Right atrium auricular region (tissue), 2 donors: ENCODE data around the gene NT5M. TPM values are rescaled to one million over a fixed set of nuclear protein-coding genes. Genes with fewer than 3 reads are reported as not detected.

Source experiments
- DNase-seq: peaks from one replicate; pipeline ENCODE4 v3.0.0-alpha.2; 2019; ENCODE audit warnings: low spot score
- H3K27ac ChIP-seq, 2 donors: fragments of 200-600 bp; sonication (generic); 1 replicate in 1 of 2; 2 replicates in 1 of 2; pipeline ENCODE4 v1.5.1; 2016 to 2019
- H3K27me3 ChIP-seq, 2 donors: fragments of 200-600 bp; sonication (generic); one replicate each; pipeline versions ENCODE4 v1.5.1 to v1.6.0; 2017 to 2019
- H3K36me3 ChIP-seq: fragments of 200-600 bp; sonication (generic); one replicate; pipeline ENCODE4 v1.5.1; 2016
- H3K4me1 ChIP-seq, 2 donors: fragments of 200-600 bp; sonication (generic); one replicate each; pipeline versions ENCODE4 v1.5.1 to v1.6.0; 2017 to 2019
- H3K4me3 ChIP-seq, 2 donors: fragments of 200-600 bp; sonication (generic); 1 replicate in 1 of 2; 2 replicates in 1 of 2; pipeline ENCODE4 v1.5.1; 2017 to 2019; ENCODE audit warnings: mild to moderate bottlenecking in 1 of 2, moderate library complexity in 1 of 2
- H3K9me3 ChIP-seq, 2 donors: fragments of 200-600 bp; sonication (generic); one replicate each; pipeline ENCODE4 v1.5.1; 2019
- total RNA-seq, 2 donors: library from RNA; depleted of rRNA; stranded (reverse); fragments of >200 nt; gene quantifications; one replicate each; pipeline ENCODE4 v1.1.0, GENCODE V29; 2016
- TF ChIP-seq, protein P1 (sequence below), 2 donors: fragments of 200-600 bp; sonication (generic); IDR thresholded peaks; one replicate each; pipeline ENCODE4 v1.5.1; 2019; ENCODE audit warnings: antibody characterized with exemption in 2 of 2

Gene NT5M
- total RNA-seq, 2 donors from 2014 or later = 4.3 to 6.7 TPM

DNA sequence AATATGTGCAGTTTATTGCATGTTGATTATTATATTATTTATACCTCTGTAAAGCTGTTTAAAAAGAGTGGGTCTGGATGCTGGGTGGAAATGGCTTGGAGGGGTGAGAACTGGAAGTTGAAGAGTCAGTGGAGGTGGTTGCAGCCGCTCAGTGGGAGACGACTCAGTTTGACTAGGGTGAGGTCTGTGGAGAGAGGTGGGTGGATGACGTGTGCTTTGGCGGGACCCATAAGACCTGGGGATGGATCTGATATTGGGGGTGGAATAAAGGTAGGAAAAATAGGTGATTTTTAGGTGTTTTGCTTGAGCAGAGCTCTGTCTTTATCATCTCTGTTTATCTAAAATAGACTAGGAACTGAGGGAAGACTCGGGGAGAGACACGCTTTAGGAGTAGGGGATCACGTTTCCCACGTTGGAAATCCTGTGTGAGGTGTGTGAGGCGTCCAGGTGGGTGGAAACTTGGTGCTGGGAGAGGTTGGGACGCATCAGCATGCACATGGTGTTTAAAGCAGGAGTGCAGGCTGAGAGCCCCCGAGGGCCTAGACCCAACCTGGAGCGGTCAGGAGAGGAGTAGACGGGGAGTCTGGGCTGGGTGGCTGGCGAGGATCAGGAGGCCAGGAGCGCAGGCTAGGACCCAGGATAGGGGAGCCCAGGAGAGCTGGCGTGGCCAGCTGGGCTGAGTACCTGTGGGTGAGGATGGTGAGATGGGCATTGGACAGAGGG lies 17.2 kb downstream of the NT5M start:
- Histone ChIP-seq H3K27ac (no peak overlapping the region), H3K4me3 (no peak overlapping the region), H3K27me3 (no peaks in the 10 kb centered on the region), H3K36me3 (no peaks in the 10 kb centered on the region), H3K4me1 (no peaks in the 10 kb centered on the region), H3K9me3 (no peaks in the 10 kb centered on the region)
- no peak for DNase-seq
- TF ChIP-seq, protein P1, sequence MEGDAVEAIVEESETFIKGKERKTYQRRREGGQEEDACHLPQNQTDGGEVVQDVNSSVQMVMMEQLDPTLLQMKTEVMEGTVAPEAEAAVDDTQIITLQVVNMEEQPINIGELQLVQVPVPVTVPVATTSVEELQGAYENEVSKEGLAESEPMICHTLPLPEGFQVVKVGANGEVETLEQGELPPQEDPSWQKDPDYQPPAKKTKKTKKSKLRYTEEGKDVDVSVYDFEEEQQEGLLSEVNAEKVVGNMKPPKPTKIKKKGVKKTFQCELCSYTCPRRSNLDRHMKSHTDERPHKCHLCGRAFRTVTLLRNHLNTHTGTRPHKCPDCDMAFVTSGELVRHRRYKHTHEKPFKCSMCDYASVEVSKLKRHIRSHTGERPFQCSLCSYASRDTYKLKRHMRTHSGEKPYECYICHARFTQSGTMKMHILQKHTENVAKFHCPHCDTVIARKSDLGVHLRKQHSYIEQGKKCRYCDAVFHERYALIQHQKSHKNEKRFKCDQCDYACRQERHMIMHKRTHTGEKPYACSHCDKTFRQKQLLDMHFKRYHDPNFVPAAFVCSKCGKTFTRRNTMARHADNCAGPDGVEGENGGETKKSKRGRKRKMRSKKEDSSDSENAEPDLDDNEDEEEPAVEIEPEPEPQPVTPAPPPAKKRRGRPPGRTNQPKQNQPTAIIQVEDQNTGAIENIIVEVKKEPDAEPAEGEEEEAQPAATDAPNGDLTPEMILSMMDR (IDR thresholded peaks at IDR 0.05) = no peak

DNA sequence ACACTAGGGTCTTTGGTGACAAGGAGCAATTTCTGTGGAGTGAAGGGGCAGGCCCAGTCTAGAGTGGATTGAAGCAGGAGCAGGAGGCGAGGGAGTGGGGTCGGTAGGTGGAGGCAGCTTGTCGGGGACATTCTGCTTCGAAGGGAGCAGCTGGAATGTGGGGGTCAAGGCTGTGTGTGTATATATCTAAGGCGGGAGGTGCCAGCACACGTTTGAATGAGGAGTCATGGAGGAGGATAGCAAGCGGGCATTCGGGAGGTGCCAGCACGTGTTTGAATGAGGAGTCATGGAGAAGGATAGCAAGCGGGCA lies 17.7 kb downstream of the NT5M start:
- no peak for DNase-seq

DNA sequence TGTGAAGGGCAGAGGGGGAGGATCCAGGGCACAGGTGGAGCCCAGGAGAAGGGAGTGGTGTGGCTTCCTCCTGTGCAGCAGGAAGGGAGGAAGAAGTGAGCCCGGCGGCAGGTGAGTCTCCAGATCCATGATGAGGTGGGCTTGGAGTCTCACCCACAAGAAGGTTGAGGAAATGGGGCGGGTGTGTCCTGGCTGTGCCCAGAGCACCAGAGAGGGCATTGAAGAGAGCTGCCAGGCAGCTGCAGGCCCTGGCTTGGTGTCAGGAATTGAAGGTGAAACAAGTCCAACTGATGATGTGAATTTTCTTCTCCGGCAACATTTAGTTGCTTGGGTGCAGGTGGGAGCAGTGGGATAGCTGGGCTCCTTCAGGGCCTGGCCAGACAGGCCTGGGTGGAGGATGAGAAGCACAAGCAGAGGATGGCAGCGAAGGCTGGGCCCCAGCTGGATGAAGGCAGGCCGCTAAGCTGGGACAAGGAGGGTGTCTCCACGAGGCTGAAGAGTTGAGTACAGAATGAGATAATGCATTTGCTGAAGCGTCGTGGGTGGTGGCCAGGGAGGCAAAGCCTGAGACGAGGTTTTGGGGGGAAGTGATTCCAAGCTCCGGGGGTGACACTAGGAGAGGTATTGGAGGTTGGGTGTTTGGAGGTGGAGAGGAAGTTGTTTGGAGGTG lies 18.3 kb downstream of the NT5M start:
- no peaks in the 10 kb centered on the region for H3K4me1 ChIP-seq
- TF ChIP-seq, protein P1 (IDR thresholded peaks at IDR 0.05) = no peak
- H3K27ac ChIP-seq = no peak overlapping the region
- H3K27me3 ChIP-seq = no peaks in the 10 kb centered on the region
- H3K4me3 ChIP-seq = no peak overlapping the region
- DNase-seq = no peak
- H3K9me3 ChIP-seq = no peaks in the 10 kb centered on the region
- H3K36me3 ChIP-seq = no peaks in the 10 kb centered on the region

More for the DNA sequence above, 17.7 kb downstream of the NT5M start:
- TF ChIP-seq, protein P1 (IDR thresholded peaks at IDR 0.05) = no peak
- Histone ChIP-seq H3K4me1 (no peaks in the 10 kb centered on the region), H3K27ac (no peak overlapping the region), H3K36me3 (no peaks in the 10 kb centered on the region), H3K9me3 (no peaks in the 10 kb centered on the region), H3K27me3 (no peaks in the 10 kb centered on the region), H3K4me3 (no peak overlapping the region)

DNA sequence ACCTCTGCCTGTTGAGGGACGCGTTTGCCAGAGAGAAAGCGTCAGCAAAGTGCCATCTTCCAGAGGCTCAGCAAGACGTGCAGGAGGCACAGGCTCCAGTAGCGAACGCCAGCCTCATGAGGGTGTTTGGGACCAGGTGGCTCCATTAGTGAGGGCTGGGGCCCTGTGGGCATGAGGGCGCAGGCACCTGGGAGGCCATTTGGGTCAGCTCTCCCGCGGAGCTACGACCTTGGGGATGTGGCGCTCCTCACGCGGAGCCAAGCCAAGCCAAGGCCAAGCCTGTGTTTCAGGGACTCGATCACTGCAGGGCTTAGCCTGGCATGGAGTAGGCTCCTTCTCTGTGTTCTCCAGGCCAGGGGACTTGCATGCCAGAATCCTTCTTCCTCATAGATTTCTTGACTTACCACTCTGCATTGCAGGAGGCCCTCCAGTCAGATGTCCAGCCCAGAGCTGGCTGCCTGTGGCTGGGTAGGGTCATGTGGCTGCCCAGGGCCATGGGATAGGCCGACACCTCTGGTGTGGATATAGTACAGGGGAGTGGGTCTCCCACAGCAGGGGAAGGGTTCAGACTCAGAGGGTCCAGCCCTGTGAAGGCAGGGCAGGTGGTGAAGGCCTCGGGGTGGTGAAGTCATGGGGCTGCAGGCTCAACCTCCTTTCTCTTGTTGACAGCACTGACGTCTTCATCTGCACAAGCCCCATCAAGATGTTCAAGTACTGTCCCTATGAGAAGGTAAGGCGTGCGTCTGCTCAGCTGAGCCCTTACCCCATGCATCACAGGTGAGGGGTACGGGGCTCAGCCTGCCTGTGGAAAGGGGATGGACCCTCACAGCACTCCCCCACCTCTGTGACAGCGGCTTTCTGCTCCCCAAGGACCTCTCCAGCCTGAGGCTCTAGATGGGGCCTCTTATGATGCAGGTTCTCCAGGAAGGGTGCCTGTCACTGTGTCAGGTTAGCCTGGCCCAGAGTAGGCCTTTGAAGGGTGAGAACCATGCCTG lies 19.6 kb downstream of the NT5M start:
- DNase-seq = no peak
- H3K9me3 ChIP-seq = no peaks in the 10 kb centered on the region
- H3K36me3 ChIP-seq = no peaks in the 10 kb centered on the region
- H3K4me3 ChIP-seq = no peak overlapping the region
- no peaks in the 10 kb centered on the region for H3K4me1 ChIP-seq
- no peak overlapping the region for H3K27ac ChIP-seq
- TF ChIP-seq, protein P1 (IDR thresholded peaks at IDR 0.05) = no peak
- H3K27me3 ChIP-seq = no peaks in the 10 kb centered on the region

DNA sequence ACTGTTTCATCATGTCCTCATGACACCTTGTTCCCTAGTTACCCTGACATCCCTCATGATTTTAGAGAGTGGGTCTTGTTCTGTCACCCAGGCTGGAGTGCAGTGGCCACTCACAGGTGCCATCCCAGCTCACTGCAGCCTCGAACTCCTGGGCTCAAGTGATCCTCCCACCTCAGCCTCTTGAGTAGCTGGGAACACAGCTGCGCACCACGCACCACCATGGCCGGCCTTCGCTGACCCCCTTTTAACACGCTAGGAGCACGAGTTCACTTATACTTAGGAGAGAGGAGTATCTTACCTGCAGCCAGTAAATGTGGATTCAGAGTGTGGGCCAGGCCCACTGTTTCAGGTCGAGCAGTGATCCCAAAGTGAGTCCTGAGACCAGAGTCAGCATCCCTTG lies 21.4 kb downstream of the NT5M start:
- DNase-seq = no peak
- no peak overlapping the region for H3K27ac ChIP-seq
- H3K36me3 ChIP-seq = no peaks in the 10 kb centered on the region
- no peak overlapping the region for H3K4me3 ChIP-seq
- H3K9me3 ChIP-seq = no peaks in the 10 kb centered on the region
- TF ChIP-seq, protein P1 (IDR thresholded peaks at IDR 0.05) = no peak
- no peaks in the 10 kb centered on the region for H3K4me1 ChIP-seq
- no peaks in the 10 kb centered on the region for H3K27me3 ChIP-seq
